Mammary microvascular endothelial cell (primary cell): Measurements from ENCODE around the gene GPR4. TPM values are rescaled to one million over a fixed set of nuclear protein-coding genes. Genes with fewer than 3 reads are reported as not detected.

ENCODE experiments used
- total RNA-seq: library from RNA; depleted of rRNA; stranded (reverse); fragments of >200 nt; gene quantifications from 2 replicates; pipeline ENCODE4 v1.2.3, GENCODE V29; 2015

The GPR4 gene
- total RNA-seq, result 22.5 and 26.0 TPM in 2 replicates

GRCh38 chr19:45601524-45602374 lies at the start of gene GPR4:
TSS of gene GPR4 (minus strand) at chr19:45602212. CDS start at chr19:45591866, 10,346 bp downstream.

DNA sequence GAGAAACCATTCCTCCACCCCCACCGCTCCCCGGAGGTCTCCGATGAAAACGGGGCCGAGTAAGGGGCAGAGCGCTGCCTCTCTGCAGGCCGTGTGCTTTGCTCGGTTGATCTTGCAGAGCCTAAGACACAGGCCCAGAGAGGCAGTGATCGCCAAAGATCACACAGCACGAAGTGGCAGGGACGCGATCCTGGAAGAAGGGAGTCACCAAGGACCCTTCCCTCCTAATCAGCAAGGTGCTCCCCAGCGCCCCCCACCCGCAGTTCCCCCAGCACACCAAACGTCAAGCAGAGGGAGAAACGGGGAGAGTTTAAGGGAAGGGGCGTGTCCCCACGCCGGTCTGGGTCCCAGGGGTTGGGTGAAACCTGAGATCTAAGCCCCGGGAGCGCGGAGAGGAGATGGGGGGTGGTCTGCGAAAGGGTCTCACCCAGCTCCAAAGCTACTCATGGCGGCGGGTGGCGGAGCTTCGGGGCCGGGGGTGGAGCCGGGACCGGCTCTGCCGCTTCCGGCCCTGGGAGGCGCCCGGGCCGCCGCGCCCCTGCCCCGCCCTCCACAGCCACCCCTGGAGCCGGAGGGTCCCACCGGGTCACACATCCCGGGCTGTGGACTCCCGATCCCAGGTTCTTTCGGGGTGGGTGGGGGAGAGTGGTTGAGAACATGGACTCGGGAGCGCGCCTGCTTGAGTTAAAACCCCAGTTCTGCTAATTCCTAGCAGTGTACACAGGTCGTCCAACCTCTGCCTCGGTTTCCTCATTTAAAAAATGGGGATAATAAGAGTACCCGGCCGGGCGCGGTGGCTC lies 37.1 kb upstream of the GPR4 start, which contains the start of gene EML2:
EML2 (minus strand) TSS at position 468 of the 800 bp plus-strand sequence; CDS start at position 447, 21 bp downstream.

DNA sequence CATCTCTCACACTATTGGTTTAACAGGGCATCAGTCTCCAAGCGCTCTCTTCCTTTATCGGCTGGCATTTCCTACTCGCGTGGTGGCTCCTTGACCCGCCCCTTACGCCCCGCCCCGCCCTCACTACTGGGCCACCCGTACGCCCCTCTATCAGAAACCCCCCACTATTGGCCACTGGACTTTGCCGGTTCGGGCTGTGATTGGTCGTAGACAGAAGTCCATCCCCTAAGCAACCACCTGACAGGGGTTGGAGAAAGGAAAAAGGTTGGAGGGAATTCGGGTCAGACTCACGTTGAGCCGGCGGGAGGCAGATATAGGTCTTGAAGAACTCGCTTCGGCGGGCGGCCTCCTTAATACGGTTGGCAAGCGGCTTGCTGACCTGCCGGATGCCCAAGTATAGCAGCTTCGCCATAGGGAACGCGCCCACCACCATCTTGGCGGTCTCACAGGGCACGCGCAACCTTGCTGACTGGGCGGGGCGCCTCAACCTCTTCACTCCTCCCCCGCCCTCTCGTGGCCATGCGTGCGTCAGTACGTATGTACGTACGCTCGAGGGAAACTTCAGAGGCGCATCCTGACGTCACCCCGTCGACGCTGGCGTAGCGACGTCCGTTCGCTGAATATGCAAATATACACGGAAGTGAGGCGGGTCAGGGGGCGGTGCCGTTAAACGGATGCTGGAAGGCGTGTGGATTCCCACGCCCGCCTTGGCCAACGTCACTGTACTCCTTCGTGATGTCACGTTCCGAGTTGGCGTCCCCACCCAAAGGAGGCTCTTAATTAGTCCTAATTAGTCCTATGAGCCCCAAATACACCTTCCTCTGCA lies 17.5 kb downstream of the GPR4 start, which contains the start of gene OPA3:
OPA3 (minus strand) TSS at position 471 of the 826 bp plus-strand sequence; CDS start at position 433, 38 bp downstream.

Other genes with a start within 250 kb of the GPR4 start
- gene ERCC2, start 231.6 kb downstream of the GPR4 start, total RNA-seq, result 44.8 and 56.5 TPM in 2 replicates
- 20.8 and 24.6 TPM in 2 replicates for gene PPP1R13L, start 197.1 kb downstream of the GPR4 start, total RNA-seq
- gene POLR1G, start 195.6 kb downstream of the GPR4 start, total RNA-seq, result 22.1 and 25.8 TPM in 2 replicates
- gene ERCC1, start 178.3 kb downstream of the GPR4 start, total RNA-seq, result 89.7 and 103 TPM in 2 replicates
- gene FOSB, start 134.2 kb downstream of the GPR4 start, total RNA-seq, result 7.8 and 11.8 TPM in 2 replicates
- gene RTN2, start 105.2 kb downstream of the GPR4 start, total RNA-seq, result 6.4 and 13.3 TPM in 2 replicates
- gene PPM1N, start 103.8 kb downstream of the GPR4 start, total RNA-seq, result 0.89 TPM in 1 of 2 replicates, not detected in the other
- 219 and 220 TPM in 2 replicates for gene VASP, start 94.7 kb downstream of the GPR4 start, total RNA-seq
- 12.0 and 13.7 TPM in 2 replicates for gene OPA3, start 17.4 kb downstream of the GPR4 start, total RNA-seq
- 18.3 and 18.9 TPM in 2 replicates for gene EML2, start 37.2 kb upstream of the GPR4 start, total RNA-seq
- not detected in 2 replicates for gene GIPR, start 66.0 kb upstream of the GPR4 start, total RNA-seq
- 409 and 447 TPM in 2 replicates for gene SNRPD2, start 89.7 kb upstream of the GPR4 start, total RNA-seq
- 14.6 and 17.1 TPM in 2 replicates for gene QPCTL, start 90.5 kb upstream of the GPR4 start, total RNA-seq
- gene FBXO46, start 128.7 kb upstream of the GPR4 start, total RNA-seq, result 7.7 and 9.8 TPM in 2 replicates
- not detected in 2 replicates for gene MEIOSIN, start 131.2 kb upstream of the GPR4 start, total RNA-seq
- 8.6 and 9.2 TPM in 2 replicates for gene SIX5, start 167.0 kb upstream of the GPR4 start, total RNA-seq
- gene DMPK, start 180.3 kb upstream of the GPR4 start, total RNA-seq, result 8.5 and 11.2 TPM in 2 replicates
- 32.8 and 33.2 TPM in 2 replicates for gene DMWD, start 190.6 kb upstream of the GPR4 start, total RNA-seq
- not detected in 2 replicates for gene RSPH6A, start 213.1 kb upstream of the GPR4 start, total RNA-seq